Hepatocyte (in vitro differentiated cells): Measurements from ENCODE around the gene POFUT1. TPM values are rescaled to one million over a fixed set of nuclear protein-coding genes. Genes with fewer than 3 reads are reported as not detected.

Experiments
- DNase-seq: peaks from one replicate; pipeline ENCODE4 v3.0.0-alpha.2; 2016; ENCODE audit warnings: low spot score
- H2AFZ ChIP-seq: fragments of 200-600 bp; sonication (generic); 2 replicates; pipeline ENCODE4 v1.6.0; 2016; ENCODE audit warnings: antibody characterized with exemption, mild to moderate bottlenecking
- H3K27ac ChIP-seq: fragments of 200-600 bp; sonication (generic); 2 replicates; pipeline ENCODE4 v1.5.1; 2016; ENCODE audit warnings: mild to moderate bottlenecking
- H3K27me3 ChIP-seq: fragments of 200-600 bp; sonication (generic); 2 replicates; pipeline ENCODE4 v1.6.1; 2016
- H3K36me3 ChIP-seq: fragments of 200-600 bp; sonication (generic); replicated peaks from 2 replicates; pipeline ENCODE4 v1.5.1; 2016; ENCODE audit warnings: low read depth; ENCODE audit not compliant: insufficient read depth
- H3K4me1 ChIP-seq: fragments of 200-600 bp; sonication (generic); 2 replicates; pipeline ENCODE4 v1.5.1; 2016; ENCODE audit warnings: mild to moderate bottlenecking, moderate library complexity; ENCODE audit not compliant: insufficient read depth
- H3K4me2 ChIP-seq: fragments of 200-600 bp; sonication (generic); 2 replicates; pipeline ENCODE4 v1.6.0; 2016
- H3K4me3 ChIP-seq: fragments of 200-600 bp; sonication (generic); 2 replicates; pipeline ENCODE4 v1.5.1; 2016; ENCODE audit warnings: mild to moderate bottlenecking
- H3K79me2 ChIP-seq: fragments of 200-600 bp; sonication (generic); 2 replicates; pipeline ENCODE4 v1.6.0; 2017; ENCODE audit warnings: mild to moderate bottlenecking
- H3K9me2 ChIP-seq: fragments of 200-600 bp; sonication (generic); replicated peaks from 2 replicates; pipeline ENCODE4 v1.6.0; 2017; ENCODE audit warnings: mild to moderate bottlenecking; ENCODE audit not compliant: insufficient read depth
- H3K9me3 ChIP-seq: fragments of 200-600 bp; sonication (generic); 2 replicates; pipeline ENCODE4 v1.5.1; 2016; ENCODE audit warnings: low read depth, mild to moderate bottlenecking
- H4K20me1 ChIP-seq: fragments of 200-600 bp; sonication (generic); 2 replicates; pipeline ENCODE4 v1.6.0; 2016; ENCODE audit warnings: mild to moderate bottlenecking; ENCODE audit not compliant: insufficient read depth, poor library complexity, severe bottlenecking
- CTCF ChIP-seq: fragments of 200-600 bp; sonication (generic); IDR thresholded peaks from 2 replicates; pipeline ENCODE4 v1.5.1; 2016; ENCODE audit warnings: antibody characterized with exemption, mild to moderate bottlenecking; ENCODE audit not compliant: poor library complexity
- EZH2 ChIP-seq: fragments of 200-600 bp; sonication (generic); IDR thresholded peaks from 2 replicates; pipeline ENCODE4 v1.6.1; 2016; ENCODE audit warnings: antibody characterized with exemption, mild to moderate bottlenecking, borderline replicate concordance
- EZH2phosphoT487 ChIP-seq: fragments of 200-600 bp; sonication (generic); IDR thresholded peaks from one replicate; pipeline ENCODE4 v1.6.1; 2018; ENCODE audit warnings: antibody characterized with exemption, mild to moderate bottlenecking, low read depth, moderate library complexity; ENCODE audit not compliant: unreplicated experiment, severe bottlenecking
- WGBS: methylation state at CpG from one replicate; pipeline ENCODE4 v1.1.6; 2016; ENCODE audit warnings: low lambda C conversion rate; ENCODE audit errors: missing lambda C conversion rate; 5-methylcytosine and 5-hydroxymethylcytosine counted together
- microRNA counts: library from miRNA; unstranded; fragments of <30 nt; microRNA quantifications from one replicate; lab custom pipeline; 2017
- polyA plus RNA-seq: library from polyadenylated mRNA; unstranded; fragments of >200 nt; fragmentation: Nextera tagmentation; extraction: Ambion mirVana; gene quantifications from 2 replicates; pipeline ENCODE4 v1.2.1, GENCODE V29; 2016
- total RNA-seq: library from RNA; depleted of rRNA; stranded (reverse); fragments of >200 nt; gene quantifications from 2 replicates; pipeline ENCODE4 v1.2.3, GENCODE V29; 2014

The POFUT1 gene
- total and polyA plus RNA-seq, 2 experiments from 2014 or later, result 42.0 to 81.4 TPM

- Histone ChIP-seq H3K9me3 (no peaks in the 10 kb centered on the region), H3K27me3 (no peaks in the 10 kb centered on the region), H3K27ac (no peak overlapping the region), H3K4me1 (peaks cover 25% of the 10 kb centered on the region), H2AFZ (no peak overlapping the region), H3K9me2 (no peaks in the 10 kb centered on the region), H3K79me2 (peaks cover 70% of the 10 kb centered on the region), H3K36me3 (no peaks in the 10 kb centered on the region), H3K4me3 (no peak overlapping the region), H3K4me2 (no peak overlapping the region), H4K20me1 (no peaks in the 10 kb centered on the region)
- DNase-seq, result no peak
- WGBS, result 94% methylated on average over 6 of the region's 6 CpGs
- TF ChIP-seq CTCF (no peak), EZH2phosphoT487 (no peak), EZH2 (no peak)
These were observed 79.6 kb downstream of the POFUT1 start for GRCh38 chr20:32287231-32287638.

MicroRNA genes within 50 kb of the gene (microRNA counts, 767-probe panel; counts per million panel counts)
- not detected for microRNA hsa-miR-1825 (lab: Ali Mortazavi, UCI)

Other genes with a start within 250 kb of the POFUT1 start
- gene XKR7, start 239.7 kb upstream of the POFUT1 start, total RNA-seq, result 0.12 and 0.37 TPM in 2 replicates
- not detected in 2 replicates for gene XKR7, start 239.7 kb upstream of the POFUT1 start, polyA plus RNA-seq
- 0.77 and 0.80 TPM in 2 replicates for gene CCM2L, start 197.4 kb upstream of the POFUT1 start, total RNA-seq
- gene CCM2L, start 197.4 kb upstream of the POFUT1 start, polyA plus RNA-seq, result 0.56 and 1.0 TPM in 2 replicates
- gene HCK, start 155.6 kb upstream of the POFUT1 start, total RNA-seq, result 0.44 and 2.2 TPM in 2 replicates
- 0.54 and 0.90 TPM in 2 replicates for gene HCK, start 155.6 kb upstream of the POFUT1 start, polyA plus RNA-seq
- 65.3 and 72.3 TPM in 2 replicates for gene TM9SF4, start 98.2 kb upstream of the POFUT1 start, total RNA-seq
- gene TM9SF4, start 98.2 kb upstream of the POFUT1 start, polyA plus RNA-seq, result 86.4 and 87.3 TPM in 2 replicates
- gene PLAGL2, start 137 bp upstream of the POFUT1 start, total RNA-seq, result 41.1 and 44.6 TPM in 2 replicates
- 31.7 and 39.7 TPM in 2 replicates for gene PLAGL2, start 137 bp upstream of the POFUT1 start, polyA plus RNA-seq
- 31.2 and 32.0 TPM in 2 replicates for gene KIF3B, start 69.8 kb downstream of the POFUT1 start, total RNA-seq
- gene KIF3B, start 69.8 kb downstream of the POFUT1 start, polyA plus RNA-seq, result 9.1 and 11.7 TPM in 2 replicates
- 59.6 and 82.0 TPM in 2 replicates for gene ASXL1, start 150.5 kb downstream of the POFUT1 start, total RNA-seq
- 95.6 and 126 TPM in 2 replicates for gene ASXL1, start 150.5 kb downstream of the POFUT1 start, polyA plus RNA-seq